Spleen (tissue), 11 donors: ENCODE results near the gene IL31. TPM values are rescaled to one million over a fixed set of nuclear protein-coding genes. Genes with fewer than 3 reads are reported as not detected.

Source experiments
- DNase-seq: peaks from one replicate; pipeline ENCODE4 v3.0.0-alpha.2; 2020
- H3K27ac ChIP-seq, 8 donors: fragments of 200-600 bp; sonication (generic) in 7 of 8; 1 replicate in 4 of 8; 2 replicates in 4 of 8; pipeline versions ENCODE4 v1.5.0 to v1.8.0; 2016 to 2021; ENCODE audit warnings: inconsistent platforms in 4 of 8, mild to moderate bottlenecking in 4 of 8, moderate library complexity in 1 of 8
- H3K27me3 ChIP-seq, 7 donors: fragments of 200-600 bp; sonication (generic) in 6 of 7; replicated peaks in 1 of 7; 1 replicate in 4 of 7; 2 replicates in 3 of 7; pipeline versions ENCODE4 v1.5.0 to v1.8.0; 2016 to 2021; ENCODE audit warnings: inconsistent platforms in 3 of 7, mild to moderate bottlenecking in 1 of 7
- H3K36me3 ChIP-seq, 6 donors: fragments of 200-600 bp; sonication (generic) in 5 of 6; 1 replicate in 4 of 6; 2 replicates in 2 of 6; pipeline versions ENCODE4 v1.5.0 to v1.8.0; 2016 to 2021; ENCODE audit warnings: inconsistent platforms in 2 of 6
- H3K4me1 ChIP-seq, 6 donors: fragments of 200-600 bp; sonication (generic) in 5 of 6; 1 replicate in 3 of 6; 2 replicates in 3 of 6; pipeline versions ENCODE4 v1.5.0 to v1.8.0; 2016 to 2021; ENCODE audit warnings: inconsistent platforms in 3 of 6
- H3K4me3 ChIP-seq, 8 donors: fragments of 200-600 bp; sonication (generic) in 7 of 8; 1 replicate in 4 of 8; 2 replicates in 4 of 8; pipeline versions ENCODE4 v1.5.0 to v1.8.0; 2016 to 2021; ENCODE audit warnings: inconsistent platforms in 4 of 8, mild to moderate bottlenecking in 4 of 8, moderate library complexity in 2 of 8
- H3K9me3 ChIP-seq, 8 donors: fragments of 200-600 bp; sonication (generic) in 7 of 8; 1 replicate in 4 of 8; 2 replicates in 4 of 8; pipeline versions ENCODE4 v1.5.0 to v1.8.0; 2016 to 2021; ENCODE audit warnings: inconsistent platforms in 4 of 8
- POLR2A ChIP-seq, 3 donors: fragments of 450-650 bp; IDR thresholded peaks; one replicate each; pipeline ENCODE4 v1.5.1; 2017; ENCODE audit warnings: antibody characterized with exemption in 3 of 3, mild to moderate bottlenecking in 1 of 3
- POLR2AphosphoS5 ChIP-seq, 3 donors: sonication (generic); formaldehyde crosslinking; IDR thresholded peaks; one replicate each; pipeline ENCODE4 v1.5.1; 2017; ENCODE audit warnings: antibody characterized with exemption in 3 of 3
- WGBS, 5 donors: extraction: QIAGEN DNeasy Blood & Tissue Kit in 3 of 5; methylation state at CpG; one replicate each; pipeline versions ENCODE4 v1.1.5 to v1.1.7; 2013 to 2018; 5-methylcytosine and 5-hydroxymethylcytosine counted together
- intact Hi-C: fragments of 100-400 bp; cut with DNase I; formaldehyde crosslinking; loops from one replicate; pipeline ENCODE4 v1.15.0; 2023; ENCODE audit warnings: low total_unique reads
- polyA plus RNA-seq, 3 donors: library from polyadenylated mRNA; stranded (reverse); fragments of 200-250 nt; gene quantifications; one replicate each; pipeline ENCODE4 v1.2.1, GENCODE V29; 2013
- total RNA-seq, 7 donors: library from RNA; depleted of rRNA in 3 of 7; stranded (reverse); fragments of >200 nt in 3 of 7; fragmentation: NEBNext Ultra II Directional in 4 of 7; extraction: Animal tissue kit (Norgen Biotek cat#: 25700) in 4 of 7; gene quantifications; one replicate each; pipeline versions ENCODE4 v1.1.0 to v1.2.1, GENCODE V29; 2016 to 2021
- TF ChIP-seq, protein P1 (sequence below), 11 experiments: fragments of 200-600 bp in 7 of 11; fragments of 450-650 bp in 4 of 11; sonication (generic) in 4 of 11; IDR thresholded peaks in 8 of 11; conservative IDR thresholded peaks in 3 of 11; 1 replicate in 7 of 11; 2 replicates in 4 of 11; pipeline versions ENCODE4 v1.4.0 to v1.8.0; 2016 to 2021; ENCODE audit warnings: antibody characterized with exemption in 11 of 11, inconsistent platforms in 4 of 11, mild to moderate bottlenecking in 1 of 11
- donor health status: healthy with polysubstance abuse.
- donor health status: DM: no; HTN: no; CAD: no; lungs with moderate emphysema.
- donor health status: DM: no; HTN: no; CAD: no.
- donor health status: Bipolar disorder and iron deficiency.
- donor health status: healthy.
- donor health status: DM: no; HTN: no; CAD: no.
- donor health status: DM: yes; HTN: yes; CAD: no.

The IL31 gene
- total and polyA plus RNA-seq, 10 donors = not detected

- WGBS, 5 donors = 92 to 97% (median 94%) methylated on average over 8 of the region's 8 CpGs
- TF ChIP-seq POLR2A (IDR thresholded peaks at IDR 0.05) (no peak), POLR2AphosphoS5 (IDR thresholded peaks at IDR 0.05) (no peak)
- TF ChIP-seq, protein P1, sequence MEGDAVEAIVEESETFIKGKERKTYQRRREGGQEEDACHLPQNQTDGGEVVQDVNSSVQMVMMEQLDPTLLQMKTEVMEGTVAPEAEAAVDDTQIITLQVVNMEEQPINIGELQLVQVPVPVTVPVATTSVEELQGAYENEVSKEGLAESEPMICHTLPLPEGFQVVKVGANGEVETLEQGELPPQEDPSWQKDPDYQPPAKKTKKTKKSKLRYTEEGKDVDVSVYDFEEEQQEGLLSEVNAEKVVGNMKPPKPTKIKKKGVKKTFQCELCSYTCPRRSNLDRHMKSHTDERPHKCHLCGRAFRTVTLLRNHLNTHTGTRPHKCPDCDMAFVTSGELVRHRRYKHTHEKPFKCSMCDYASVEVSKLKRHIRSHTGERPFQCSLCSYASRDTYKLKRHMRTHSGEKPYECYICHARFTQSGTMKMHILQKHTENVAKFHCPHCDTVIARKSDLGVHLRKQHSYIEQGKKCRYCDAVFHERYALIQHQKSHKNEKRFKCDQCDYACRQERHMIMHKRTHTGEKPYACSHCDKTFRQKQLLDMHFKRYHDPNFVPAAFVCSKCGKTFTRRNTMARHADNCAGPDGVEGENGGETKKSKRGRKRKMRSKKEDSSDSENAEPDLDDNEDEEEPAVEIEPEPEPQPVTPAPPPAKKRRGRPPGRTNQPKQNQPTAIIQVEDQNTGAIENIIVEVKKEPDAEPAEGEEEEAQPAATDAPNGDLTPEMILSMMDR (IDR thresholded peaks at IDR 0.05 in 8 of 11, conservative IDR thresholded peaks at IDR 0.05 in 3 of 11) = no peak
- H3K36me3 ChIP-seq = peaks cover 0 to 61% (median 57%) of the 10 kb centered on the region in 6 donors
Measured at GRCh38 chr12:122207391-122207790, 33.4 kb upstream of the IL31 start.

DNA sequence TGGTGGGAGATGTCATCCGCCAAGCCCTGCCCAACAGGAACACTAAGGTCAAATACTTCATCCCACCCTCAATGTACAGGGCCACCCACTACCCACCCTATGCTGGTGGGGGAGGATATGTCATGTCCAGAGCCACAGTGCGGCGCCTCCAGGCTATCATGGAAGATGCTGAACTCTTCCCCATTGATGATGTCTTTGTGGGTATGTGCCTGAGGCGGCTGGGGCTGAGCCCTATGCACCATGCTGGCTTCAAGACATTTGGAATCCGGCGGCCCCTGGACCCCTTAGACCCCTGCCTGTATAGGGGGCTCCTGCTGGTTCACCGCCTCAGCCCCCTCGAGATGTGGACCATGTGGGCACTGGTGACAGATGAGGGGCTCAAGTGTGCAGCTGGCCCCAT, 33.0 kb upstream of the IL31 start:
- 85 to 93% (median 90%) methylated on average over 6 to 8 of the region's 8 CpGs for WGBS, 5 donors
- Histone ChIP-seq H3K27ac (no peak overlapping the region), H3K36me3 (peaks cover 0 to 57% (median 52%) of the 10 kb centered on the region in 6 donors), H3K4me3 (no peak overlapping the region), H3K4me1 (peaks cover 7 to 35% (median 25%) of the 10 kb centered on the region in 6 donors), H3K9me3 (no peaks in the 10 kb centered on the region), H3K27me3 (peaks cover 0 to 40% (median 29%) of the 10 kb centered on the region in 7 donors)
- TF ChIP-seq POLR2AphosphoS5 (IDR thresholded peaks at IDR 0.05) = no peak
- TF ChIP-seq, protein P1 (IDR thresholded peaks at IDR 0.05 in 8 of 11, conservative IDR thresholded peaks at IDR 0.05 in 3 of 11) = no peak
- intact Hi-C loops = no loop called here
- DNase-seq = no peak

More at GRCh38 chr12:122207391-122207790, 33.4 kb upstream of the IL31 start:
- Histone ChIP-seq H3K4me1 (peaks cover 7 to 35% (median 25%) of the 10 kb centered on the region in 6 donors), H3K27ac (no peak overlapping the region), H3K9me3 (no peaks in the 10 kb centered on the region), H3K27me3 (peaks cover 0 to 36% (median 28%) of the 10 kb centered on the region in 7 donors), H3K4me3 (no peak overlapping the region)
- DNase-seq = no peak
- intact Hi-C loops = no loop called here

GRCh38 chr12:122206111-122206881, 32.3 kb upstream of the IL31 start:
- Histone ChIP-seq H3K27me3 (peaks cover 0 to 47% (median 32%) of the 10 kb centered on the region in 7 donors), H3K36me3 (peaks cover 0 to 50% (median 47%) of the 10 kb centered on the region in 6 donors), H3K4me1 (peaks cover 7 to 35% (median 25%) of the 10 kb centered on the region in 6 donors), H3K27ac (no peak overlapping the region), H3K4me3 (no peak overlapping the region), H3K9me3 (no peaks in the 10 kb centered on the region)
- WGBS, 5 donors = 73 to 87% (median 75%) methylated on average over 23 to 27 of the region's 27 CpGs
- TF ChIP-seq POLR2A (IDR thresholded peaks at IDR 0.05) (no peak), POLR2AphosphoS5 (IDR thresholded peaks at IDR 0.05) (peak; percentile 37 to 65 (median 39))
- TF ChIP-seq, protein P1 (IDR thresholded peaks at IDR 0.05 in 8 of 11, conservative IDR thresholded peaks at IDR 0.05 in 3 of 11) = no peak
- intact Hi-C loops = no loop called here
- no peak for DNase-seq
